Endothelial cell of umbilical vein (primary cell): Measurements from ENCODE around the gene TERF2IP. TPM values are rescaled to one million over a fixed set of nuclear protein-coding genes. Genes with fewer than 3 reads are reported as not detected.

ENCODE experiments used
- BruUV-seq: library from RNA; stranded (reverse); fragments of 400-500 nt; replicated peaks from 2 replicates; lab custom pipeline; 2021; lab: Mats Ljungman, UMichigan
- CTCF ChIA-PET: fragments of 300-600, 350-600 bp; sonication (Branson Sonifier 250); formaldehyde crosslinking; loops from one replicate; lab custom pipeline; 2021; ENCODE audit warnings: antibody characterized with exemption, inconsistent platforms; lab: Charles Lee
- POLR2A ChIA-PET: fragments of 300-600, 350-600 bp; sonication (Branson Sonifier 250); formaldehyde crosslinking; loops from one replicate; lab custom pipeline; 2021; ENCODE audit warnings: antibody characterized with exemption, inconsistent platforms; lab: Charles Lee
- DNase-seq: peaks from one replicate; pipeline ENCODE4 v3.0.0-alpha.2; 2011; ENCODE audit warnings: low read depth, low spot score
- FAIRE-seq: peaks from 2 replicates; lab custom pipeline; 2011; peaks lifted over from hg19 to GRCh38; lab: Jason Lieb, UNC
- H2AFZ ChIP-seq: 2 replicates; pipeline ENCODE4 v1.6.0; 2012; ENCODE audit warnings: low read depth, low read length, control low read depth, inconsistent platforms
- H3K27ac ChIP-seq: 2 replicates; pipeline ENCODE4 v1.5.1; 2011; ENCODE audit warnings: low read depth, mild to moderate bottlenecking, control low read depth, low read length, moderate library complexity; ENCODE audit not compliant: insufficient read depth
- H3K27me3 ChIP-seq, 2 experiments: 2 replicates each; pipeline versions ENCODE4 v1.6.0 to v1.6.1; 2011; ENCODE audit warnings: low read length in 2 of 2, mixed read lengths in 1 of 2; ENCODE audit not compliant: control insufficient read depth in 2 of 2, insufficient read depth in 2 of 2
- H3K36me3 ChIP-seq, 2 experiments: 2 replicates in 1 of 2; 3 replicates in 1 of 2; pipeline ENCODE4 v1.5.1; 2011; ENCODE audit warnings: low read length in 2 of 2, mild to moderate bottlenecking in 1 of 2, moderate library complexity in 1 of 2; ENCODE audit not compliant: control insufficient read depth in 2 of 2, insufficient read depth in 2 of 2; ENCODE audit errors: extremely low read depth in 1 of 2
- H3K4me1 ChIP-seq: 3 replicates; pipeline ENCODE4 v1.5.1; 2011; ENCODE audit warnings: mild to moderate bottlenecking, low read length; ENCODE audit not compliant: control insufficient read depth, insufficient read depth; ENCODE audit errors: extremely low read depth
- H3K4me2 ChIP-seq: 2 replicates; pipeline ENCODE4 v1.6.1; 2011; ENCODE audit warnings: low read length, control low read depth, mixed read lengths; ENCODE audit not compliant: insufficient read depth
- H3K4me3 ChIP-seq, 3 experiments: fragments of 200-600 bp in 1 of 3; sonication (generic), shearing (Covaris generic) in 1 of 3; replicated peaks in 1 of 3; 2 replicates each; pipeline ENCODE4 v1.5.1; 2011 to 2016; ENCODE audit warnings: control low read depth in 3 of 3, low read length in 3 of 3, mild to moderate bottlenecking in 2 of 3, inconsistent platforms in 1 of 3, low read depth in 1 of 3, moderate library complexity in 1 of 3; ENCODE audit not compliant: insufficient read depth in 1 of 3
- H3K79me2 ChIP-seq: 2 replicates; pipeline ENCODE4 v1.6.0; 2012; ENCODE audit warnings: low read length, inconsistent platforms; ENCODE audit not compliant: control insufficient read depth, insufficient read depth
- H3K9ac ChIP-seq: replicated peaks from 2 replicates; pipeline ENCODE3; 2011; ENCODE audit warnings: low read length, control low read depth; ENCODE audit not compliant: insufficient read depth; ENCODE audit errors: extremely low read depth
- H3K9me1 ChIP-seq: replicated peaks from 3 replicates; pipeline ENCODE4 v1.6.0; 2011; ENCODE audit warnings: mild to moderate bottlenecking, low read length; ENCODE audit not compliant: control insufficient read depth, insufficient read depth; ENCODE audit errors: extremely low read depth
- H3K9me3 ChIP-seq: replicated peaks from 2 replicates; pipeline ENCODE4 v1.5.1; 2012; ENCODE audit warnings: low read length, inconsistent platforms; ENCODE audit not compliant: control insufficient read depth, insufficient read depth
- H4K20me1 ChIP-seq: replicated peaks from 2 replicates; pipeline ENCODE3; 2011; ENCODE audit warnings: mild to moderate bottlenecking, low read length; ENCODE audit not compliant: control insufficient read depth, insufficient read depth; ENCODE audit errors: extremely low read depth
- EZH2 ChIP-seq: IDR thresholded peaks from 2 replicates; pipeline ENCODE4 v1.6.1; 2012; ENCODE audit warnings: borderline replicate concordance, low read depth, mild to moderate bottlenecking, moderate library complexity, low read length, inconsistent platforms; ENCODE audit not compliant: severe bottlenecking
- FOS ChIP-seq: IDR thresholded peaks from 2 replicates; pipeline ENCODE4 v1.6.1; 2011; ENCODE audit warnings: mild to moderate bottlenecking, low read length, moderate library complexity, borderline replicate concordance; ENCODE audit not compliant: insufficient read depth
- GATA2 ChIP-seq: IDR thresholded peaks from 2 replicates; pipeline ENCODE4 v1.7.0; 2011; ENCODE audit warnings: low read depth, mild to moderate bottlenecking, moderate library complexity, mixed read lengths, low read length; ENCODE audit not compliant: insufficient read length, insufficient read depth
- JUN ChIP-seq: IDR thresholded peaks from 2 replicates; pipeline ENCODE4 v1.6.1; 2011; ENCODE audit warnings: borderline replicate concordance, low read depth; ENCODE audit not compliant: insufficient read length, insufficient read depth
- MYC ChIP-seq: IDR thresholded peaks from one replicate; pipeline ENCODE4 v1.6.1; 2011; ENCODE audit warnings: mild to moderate bottlenecking, low read depth, low read length
- POLR2A ChIP-seq: IDR thresholded peaks from 2 replicates; pipeline ENCODE4 v1.6.1; 2012; ENCODE audit warnings: low read depth, mild to moderate bottlenecking, control low read depth, low read length
- POLR2AphosphoS5 ChIP-seq: IDR thresholded peaks from 2 replicates; pipeline ENCODE4 v1.6.1; 2012; ENCODE audit warnings: low read depth, mild to moderate bottlenecking, control low read depth, low read length, moderate library complexity; ENCODE audit not compliant: insufficient read depth
- dilution Hi-C: fragments of 300-500 bp; cut with MboI; formaldehyde crosslinking; loops from one replicate; pipeline ENCODE4 v1.15.0; 2019; ENCODE audit warnings: low sequenced_read_pairs; ENCODE audit not compliant: extremely low pct_ligation_motif_present
- intact Hi-C: fragments of 100-400 bp; cut with micrococcal nuclease; formaldehyde crosslinking; loops from one replicate; pipeline ENCODE4 v1.10.0; 2022
- polyA plus RNA-seq, 4 experiments: library from polyadenylated mRNA; depleted of rRNA in 3 of 4; stranded (reverse) in 3 of 4; unstranded in 1 of 4; fragments of >200 nt; gene quantifications; 2 replicates each; pipeline versions ENCODE4 v1.2.1 to v1.2.3, GENCODE V29; 2011 to 2012; ENCODE audit warnings: missing spikeins in 1 of 4
- total RNA-seq: library from RNA; stranded (reverse); gene quantifications from 2 replicates; pipeline ENCODE4 v1.2.3, GENCODE V29; 2021
- TF ChIP-seq, protein P1 (sequence below), 2 donors: IDR thresholded peaks; 1 replicate in 1 of 2; 2 replicates in 1 of 2; pipeline ENCODE4 v1.5.1; 2011; ENCODE audit warnings: low read length in 2 of 2, mild to moderate bottlenecking in 2 of 2, moderate library complexity in 2 of 2, control low read depth in 1 of 2, inconsistent platforms in 1 of 2, low read depth in 1 of 2; ENCODE audit not compliant: insufficient read depth in 1 of 2; ENCODE audit errors: extremely low read depth in 1 of 2
- TF ChIP-seq, protein P2 (sequence below): IDR thresholded peaks from 2 replicates; pipeline ENCODE4 v1.6.1; 2011; ENCODE audit not compliant: insufficient read depth, insufficient read length

Gene TERF2IP
- total and polyA plus RNA-seq, 2 donors (not counting 3 experiments of a cell fraction or from before 2014, with no cell fraction given) = 19.0 to 41.5 TPM

DNA sequence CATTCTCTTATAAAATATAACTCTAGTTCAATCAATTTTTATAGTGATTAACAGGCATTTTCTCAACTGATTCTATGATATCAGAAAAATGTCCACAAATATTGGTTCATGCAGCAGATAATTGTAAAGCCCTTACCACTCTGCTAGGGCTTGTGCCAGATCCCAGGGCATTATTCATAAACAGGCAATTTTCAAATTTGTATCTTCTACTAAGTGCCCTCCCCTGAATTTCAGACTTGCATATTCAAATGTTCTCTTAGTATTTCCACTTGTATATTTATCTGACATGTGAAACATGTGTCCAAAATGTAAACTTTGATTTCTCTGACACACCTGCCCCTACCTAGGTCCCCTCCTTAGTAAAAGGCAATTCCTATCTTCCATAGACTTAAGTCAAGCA lies 19.9 kb downstream of the TERF2IP start:
- ChIA-PET POLR2A (no interaction called here), CTCF (no interaction called here)
- H3K27me3 ChIP-seq = no peaks in the 10 kb centered on the region
- H3K9me1 ChIP-seq = no peaks in the 10 kb centered on the region
- H3K4me3 ChIP-seq = no peak overlapping the region
- H3K4me2 ChIP-seq = no peak overlapping the region
- FAIRE-seq (no peak), DNase-seq (no peak)
- no peaks in the 10 kb centered on the region for H3K4me1 ChIP-seq
- no TSS peak for BruUV-seq
- H3K9me3 ChIP-seq = no peaks in the 10 kb centered on the region
- no peak overlapping the region for H2AFZ ChIP-seq
- H3K9ac ChIP-seq = no peak overlapping the region
- TF ChIP-seq EZH2 (no peak), GATA2 (no peak), POLR2AphosphoS5 (no peak), FOS (no peak), POLR2A (no peak), JUN (no peak), MYC (no peak)
- TF ChIP-seq, protein P1, sequence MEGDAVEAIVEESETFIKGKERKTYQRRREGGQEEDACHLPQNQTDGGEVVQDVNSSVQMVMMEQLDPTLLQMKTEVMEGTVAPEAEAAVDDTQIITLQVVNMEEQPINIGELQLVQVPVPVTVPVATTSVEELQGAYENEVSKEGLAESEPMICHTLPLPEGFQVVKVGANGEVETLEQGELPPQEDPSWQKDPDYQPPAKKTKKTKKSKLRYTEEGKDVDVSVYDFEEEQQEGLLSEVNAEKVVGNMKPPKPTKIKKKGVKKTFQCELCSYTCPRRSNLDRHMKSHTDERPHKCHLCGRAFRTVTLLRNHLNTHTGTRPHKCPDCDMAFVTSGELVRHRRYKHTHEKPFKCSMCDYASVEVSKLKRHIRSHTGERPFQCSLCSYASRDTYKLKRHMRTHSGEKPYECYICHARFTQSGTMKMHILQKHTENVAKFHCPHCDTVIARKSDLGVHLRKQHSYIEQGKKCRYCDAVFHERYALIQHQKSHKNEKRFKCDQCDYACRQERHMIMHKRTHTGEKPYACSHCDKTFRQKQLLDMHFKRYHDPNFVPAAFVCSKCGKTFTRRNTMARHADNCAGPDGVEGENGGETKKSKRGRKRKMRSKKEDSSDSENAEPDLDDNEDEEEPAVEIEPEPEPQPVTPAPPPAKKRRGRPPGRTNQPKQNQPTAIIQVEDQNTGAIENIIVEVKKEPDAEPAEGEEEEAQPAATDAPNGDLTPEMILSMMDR (IDR thresholded peaks at IDR 0.05; ENCODE audit: extremely low read depth in 1 of 2, insufficient read depth in 1 of 2, low read depth in 1 of 2, low read length in 2 of 2) = no peak
- TF ChIP-seq, protein P2, sequence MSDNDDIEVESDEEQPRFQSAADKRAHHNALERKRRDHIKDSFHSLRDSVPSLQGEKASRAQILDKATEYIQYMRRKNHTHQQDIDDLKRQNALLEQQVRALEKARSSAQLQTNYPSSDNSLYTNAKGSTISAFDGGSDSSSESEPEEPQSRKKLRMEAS = no peak
- H3K27ac ChIP-seq = no peak overlapping the region
- H4K20me1 ChIP-seq = no peaks in the 10 kb centered on the region
- dilution Hi-C loops (no loop called here), intact Hi-C loops (no loop called here)
- no peaks in the 10 kb centered on the region for H3K79me2 ChIP-seq
- no peaks in the 10 kb centered on the region for H3K36me3 ChIP-seq
